Skeletal muscle tissue (tissue), 1 donor: ENCODE measurements around the gene SSX2IP. TPM values are rescaled to one million over a fixed set of nuclear protein-coding genes. Genes with fewer than 3 reads are reported as not detected.

Experiments used
- total RNA-seq: library from RNA; depleted of rRNA; stranded (reverse); fragments of >200 nt; gene quantifications from one replicate; pipeline ENCODE4 v1.2.3, GENCODE V29; 2014

SSX2IP gene
- total RNA-seq, 1 donor from 2014 or later = 7.8 TPM

Other genes starting within 250 kb of the SSX2IP start
- 20.9 TPM for gene RPF1, start 211.2 kb downstream of the SSX2IP start, total RNA-seq
- 1.0 TPM for gene SPATA1, start 184.1 kb downstream of the SSX2IP start, total RNA-seq
- gene GNG5, start 183.9 kb downstream of the SSX2IP start, total RNA-seq = 20.9 TPM
- gene CTBS, start 116.0 kb downstream of the SSX2IP start, total RNA-seq = 2.6 TPM
- under 0.01 TPM for gene LPAR3, start 202.7 kb upstream of the SSX2IP start, total RNA-seq